Nephron progenitor cell (in vitro differentiated cells): ENCODE results near the gene CARNS1.

ENCODE experiments used
- DNase-seq: peaks from one replicate; pipeline ENCODE4 v3.0.0; 2021
- H3K27ac Mint-ChIP-seq: 2 replicates; pipeline ENCODE4 v1.8.0; 2021; ENCODE audit warnings: mild to moderate bottlenecking, moderate library complexity, mixed read lengths
- H3K27me3 Mint-ChIP-seq: 2 replicates; pipeline ENCODE4 v1.8.0; 2021; ENCODE audit warnings: mild to moderate bottlenecking, low read depth, mixed read lengths; ENCODE audit not compliant: poor library complexity
- H3K36me3 Mint-ChIP-seq: 2 replicates; pipeline ENCODE4 v1.8.0; 2021; ENCODE audit warnings: low read depth, mixed read lengths
- H3K4me1 Mint-ChIP-seq: 2 replicates; pipeline ENCODE4 v1.8.0; 2021; ENCODE audit warnings: mixed read lengths
- H3K4me3 Mint-ChIP-seq: 2 replicates; pipeline ENCODE4 v1.8.0; 2021; ENCODE audit warnings: mild to moderate bottlenecking, moderate library complexity, mixed read lengths
- H3K9me3 Mint-ChIP-seq: 2 replicates; pipeline ENCODE4 v1.8.0; 2021; ENCODE audit warnings: mild to moderate bottlenecking, moderate library complexity, mixed read lengths
- CTCF ChIP-seq: fragments of 200-600 bp; sonication (generic); IDR thresholded peaks from 2 replicates; pipeline ENCODE4 v1.5.0; 2021; ENCODE audit warnings: antibody characterized with exemption

Gene CARNS1, protein sequence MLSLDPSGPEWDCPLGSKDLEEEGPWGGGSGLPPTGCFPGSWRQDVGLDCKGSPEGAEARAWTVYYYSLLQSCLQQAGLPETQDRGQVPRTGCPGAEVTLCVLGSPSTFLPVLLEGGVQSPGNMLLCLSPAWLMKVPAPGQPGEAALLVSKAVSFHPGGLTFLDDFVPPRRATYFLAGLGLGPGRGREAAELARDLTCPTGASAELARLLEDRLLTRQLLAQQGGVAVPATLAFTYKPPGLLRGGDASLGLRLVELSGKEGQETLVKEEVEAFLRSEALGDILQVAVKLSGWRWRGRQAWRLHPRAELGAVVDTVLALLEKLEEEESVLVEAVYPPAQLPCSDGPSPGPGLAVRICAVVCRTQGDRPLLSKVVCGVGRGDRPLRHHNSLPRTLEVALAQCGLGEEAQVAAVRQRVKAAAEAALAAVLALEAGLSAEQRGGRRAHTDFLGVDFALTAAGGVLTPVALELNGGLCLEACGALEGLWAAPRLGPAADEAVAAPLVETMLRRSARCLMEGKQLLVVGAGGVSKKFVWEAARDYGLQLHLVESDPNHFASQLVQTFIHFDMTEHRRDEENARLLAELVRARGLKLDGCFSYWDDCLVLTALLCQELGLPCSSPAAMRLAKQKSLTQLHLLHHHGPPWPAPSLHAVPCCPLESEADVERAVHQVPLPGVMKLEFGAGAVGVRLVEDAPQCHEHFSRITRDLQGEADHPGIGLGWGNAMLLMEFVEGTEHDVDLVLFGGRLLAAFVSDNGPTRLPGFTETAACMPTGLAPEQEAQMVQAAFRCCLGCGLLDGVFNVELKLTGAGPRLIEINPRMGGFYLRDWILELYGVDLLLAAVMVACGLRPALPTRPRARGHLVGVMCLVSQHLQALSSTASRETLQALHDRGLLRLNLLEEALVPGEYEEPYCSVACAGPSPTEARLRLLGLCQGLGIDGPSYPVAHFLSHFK

DNA sequence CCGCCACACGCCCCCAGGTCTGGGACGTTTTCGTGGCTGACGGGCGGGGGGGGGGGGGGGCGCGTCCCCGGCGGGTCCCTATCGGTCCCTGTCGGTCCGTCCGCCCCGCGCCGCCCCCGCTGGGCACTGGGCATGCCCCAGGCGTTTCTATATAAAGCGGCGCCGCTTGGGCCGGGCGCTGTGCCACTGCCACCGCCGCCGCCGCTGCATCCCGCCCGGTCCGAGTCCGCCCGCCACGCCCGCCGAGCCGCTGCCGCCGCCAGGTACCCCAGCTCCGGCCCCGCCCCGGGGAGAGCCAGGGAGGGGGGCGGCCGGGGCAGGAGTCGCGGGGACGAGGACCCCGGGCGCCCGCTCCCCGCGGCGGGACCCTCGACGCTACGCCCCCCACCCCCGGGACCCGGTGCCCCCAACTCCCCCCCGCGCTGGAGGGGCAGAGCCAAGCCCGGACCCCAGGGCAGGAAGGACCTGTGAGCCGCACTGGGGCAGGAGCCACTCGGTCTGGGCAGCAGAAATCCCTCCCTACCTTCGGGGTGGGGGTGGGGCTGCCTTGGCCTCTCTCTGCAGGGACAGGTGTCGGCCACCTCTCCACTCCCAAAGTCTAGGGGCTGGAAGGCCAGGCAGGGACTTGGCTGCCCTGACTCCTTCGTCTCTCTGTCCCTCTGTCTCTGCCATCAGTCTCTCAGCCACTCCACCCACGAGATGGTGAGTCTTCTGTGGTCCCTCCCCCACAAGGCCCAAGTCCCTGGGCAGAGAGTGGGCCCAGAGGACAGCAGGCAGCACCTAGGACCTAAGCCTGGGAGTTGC lies at the start of gene CARNS1:
TSS of gene CARNS1 (plus strand) at position 178 of the 804 bp plus-strand sequence. CDS start at position 700, 522 bp downstream.
- H3K27ac Mint-ChIP-seq, result no peak within 1 kb of the TSS
- no peak for DNase-seq
- H3K27me3 Mint-ChIP-seq, result peaks cover 58% of the 10 kb centered on the region
- H3K4me3 Mint-ChIP-seq, result peak within 1 kb of the TSS; percentile 71
- peaks cover 37% of the 10 kb centered on the region for H3K4me1 Mint-ChIP-seq
- H3K9me3 Mint-ChIP-seq, result no peaks in the 10 kb centered on the region
- H3K36me3 Mint-ChIP-seq, result no peaks in the 10 kb centered on the region
- TF ChIP-seq CTCF, result no peak

DNA sequence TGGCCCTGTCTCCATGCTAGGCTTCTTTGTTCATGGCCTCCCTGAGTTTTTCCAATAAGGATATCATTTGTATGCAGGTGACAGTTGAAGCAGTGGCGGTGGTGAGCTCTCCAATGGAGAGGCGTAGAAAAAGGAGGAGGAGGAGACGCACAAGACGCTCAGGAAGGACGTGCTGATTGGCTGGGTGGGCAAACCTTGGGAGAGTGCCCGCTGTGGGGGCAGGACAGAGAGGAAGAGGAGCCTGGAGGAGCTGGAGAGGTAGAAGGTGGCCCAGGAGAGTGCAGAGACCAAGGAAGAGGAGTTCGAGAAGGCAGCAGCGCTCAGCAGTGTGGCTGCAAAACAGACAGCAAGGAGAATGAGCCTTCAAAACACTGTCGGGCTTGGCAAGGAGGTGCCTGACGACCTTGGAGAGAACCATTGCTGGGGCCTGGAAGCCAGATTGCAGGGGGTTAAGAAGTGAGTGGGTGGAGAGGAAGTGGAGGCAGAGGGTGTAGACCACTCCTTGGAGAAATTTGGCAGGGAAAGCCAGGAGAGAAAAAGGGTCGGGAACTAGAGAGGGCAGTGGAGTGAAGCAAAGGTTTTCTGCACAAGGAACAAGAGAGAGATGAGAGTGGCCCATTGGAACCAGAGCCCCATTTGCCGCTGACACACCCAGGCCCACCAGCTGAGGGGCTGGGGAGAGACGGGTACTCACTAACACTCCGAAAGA lies 49.6 kb upstream of the CARNS1 start:
- Mint-ChIP-seq H3K27me3 (peaks cover 12% of the 10 kb centered on the region), H3K4me1 (peaks cover 61% of the 10 kb centered on the region), H3K36me3 (peaks cover 3% of the 10 kb centered on the region), H3K9me3 (no peaks in the 10 kb centered on the region), H3K27ac (peak overlapping the region; percentile 28), H3K4me3 (peak overlapping the region; percentile 28)
- TF ChIP-seq CTCF, result no peak
- no peak for DNase-seq

- peaks cover 67% of the 10 kb centered on the region for H3K4me1 Mint-ChIP-seq
- H3K27me3 Mint-ChIP-seq, result peaks cover 9% of the 10 kb centered on the region
- peak overlapping the region; percentile 9 for H3K27ac Mint-ChIP-seq
- H3K4me3 Mint-ChIP-seq, result no peak overlapping the region
- no peak for TF ChIP-seq CTCF
- H3K36me3 Mint-ChIP-seq, result peaks cover 3% of the 10 kb centered on the region
- no peak for DNase-seq
- H3K9me3 Mint-ChIP-seq, result no peaks in the 10 kb centered on the region
Measured at GRCh38 chr11:67366546-67366945, 48.9 kb upstream of the CARNS1 start.

GRCh38 chr11:67366961-67367760 lies 48.3 kb upstream of the CARNS1 start:
- Mint-ChIP-seq H3K9me3 (no peaks in the 10 kb centered on the region), H3K27ac (no peak overlapping the region), H3K27me3 (peaks cover 9% of the 10 kb centered on the region), H3K4me1 (peaks cover 73% of the 10 kb centered on the region), H3K36me3 (peaks cover 3% of the 10 kb centered on the region), H3K4me3 (no peak overlapping the region)
- no peak for TF ChIP-seq CTCF
- no peak for DNase-seq
